Hepatocyte (in vitro differentiated cells): ENCODE measurements around the gene FOXN3. TPM values are rescaled to one million over a fixed set of nuclear protein-coding genes. Genes with fewer than 3 reads are reported as not detected.

Source experiments
- DNase-seq: peaks from one replicate; pipeline ENCODE4 v3.0.0-alpha.2; 2016; ENCODE audit warnings: low spot score
- H2AFZ ChIP-seq: fragments of 200-600 bp; sonication (generic); 2 replicates; pipeline ENCODE4 v1.6.0; 2016; ENCODE audit warnings: antibody characterized with exemption, mild to moderate bottlenecking
- H3K27ac ChIP-seq: fragments of 200-600 bp; sonication (generic); 2 replicates; pipeline ENCODE4 v1.5.1; 2016; ENCODE audit warnings: mild to moderate bottlenecking
- H3K27me3 ChIP-seq: fragments of 200-600 bp; sonication (generic); 2 replicates; pipeline ENCODE4 v1.6.1; 2016
- H3K36me3 ChIP-seq: fragments of 200-600 bp; sonication (generic); replicated peaks from 2 replicates; pipeline ENCODE4 v1.5.1; 2016; ENCODE audit warnings: low read depth; ENCODE audit not compliant: insufficient read depth
- H3K4me1 ChIP-seq: fragments of 200-600 bp; sonication (generic); 2 replicates; pipeline ENCODE4 v1.5.1; 2016; ENCODE audit warnings: mild to moderate bottlenecking, moderate library complexity; ENCODE audit not compliant: insufficient read depth
- H3K4me2 ChIP-seq: fragments of 200-600 bp; sonication (generic); 2 replicates; pipeline ENCODE4 v1.6.0; 2016
- H3K4me3 ChIP-seq: fragments of 200-600 bp; sonication (generic); 2 replicates; pipeline ENCODE4 v1.5.1; 2016; ENCODE audit warnings: mild to moderate bottlenecking
- H3K79me2 ChIP-seq: fragments of 200-600 bp; sonication (generic); 2 replicates; pipeline ENCODE4 v1.6.0; 2017; ENCODE audit warnings: mild to moderate bottlenecking
- H3K9me2 ChIP-seq: fragments of 200-600 bp; sonication (generic); replicated peaks from 2 replicates; pipeline ENCODE4 v1.6.0; 2017; ENCODE audit warnings: mild to moderate bottlenecking; ENCODE audit not compliant: insufficient read depth
- H3K9me3 ChIP-seq: fragments of 200-600 bp; sonication (generic); 2 replicates; pipeline ENCODE4 v1.5.1; 2016; ENCODE audit warnings: low read depth, mild to moderate bottlenecking
- H4K20me1 ChIP-seq: fragments of 200-600 bp; sonication (generic); 2 replicates; pipeline ENCODE4 v1.6.0; 2016; ENCODE audit warnings: mild to moderate bottlenecking; ENCODE audit not compliant: insufficient read depth, poor library complexity, severe bottlenecking
- EZH2 ChIP-seq: fragments of 200-600 bp; sonication (generic); IDR thresholded peaks from 2 replicates; pipeline ENCODE4 v1.6.1; 2016; ENCODE audit warnings: antibody characterized with exemption, mild to moderate bottlenecking, borderline replicate concordance
- EZH2phosphoT487 ChIP-seq: fragments of 200-600 bp; sonication (generic); IDR thresholded peaks from one replicate; pipeline ENCODE4 v1.6.1; 2018; ENCODE audit warnings: antibody characterized with exemption, mild to moderate bottlenecking, low read depth, moderate library complexity; ENCODE audit not compliant: unreplicated experiment, severe bottlenecking
- WGBS: methylation state at CpG from one replicate; pipeline ENCODE4 v1.1.6; 2016; ENCODE audit warnings: low lambda C conversion rate; ENCODE audit errors: missing lambda C conversion rate; 5-methylcytosine and 5-hydroxymethylcytosine counted together
- polyA plus RNA-seq: library from polyadenylated mRNA; unstranded; fragments of >200 nt; fragmentation: Nextera tagmentation; extraction: Ambion mirVana; gene quantifications from 2 replicates; pipeline ENCODE4 v1.2.1, GENCODE V29; 2016
- total RNA-seq: library from RNA; depleted of rRNA; stranded (reverse); fragments of >200 nt; gene quantifications from 2 replicates; pipeline ENCODE4 v1.2.3, GENCODE V29; 2014
- TF ChIP-seq, protein P1 (sequence below): fragments of 200-600 bp; sonication (generic); IDR thresholded peaks from 2 replicates; pipeline ENCODE4 v1.5.1; 2016; ENCODE audit warnings: antibody characterized with exemption, mild to moderate bottlenecking; ENCODE audit not compliant: poor library complexity

The FOXN3 gene
- total and polyA plus RNA-seq, 2 experiments from 2014 or later, result 42.2 to 47.6 TPM

DNA sequence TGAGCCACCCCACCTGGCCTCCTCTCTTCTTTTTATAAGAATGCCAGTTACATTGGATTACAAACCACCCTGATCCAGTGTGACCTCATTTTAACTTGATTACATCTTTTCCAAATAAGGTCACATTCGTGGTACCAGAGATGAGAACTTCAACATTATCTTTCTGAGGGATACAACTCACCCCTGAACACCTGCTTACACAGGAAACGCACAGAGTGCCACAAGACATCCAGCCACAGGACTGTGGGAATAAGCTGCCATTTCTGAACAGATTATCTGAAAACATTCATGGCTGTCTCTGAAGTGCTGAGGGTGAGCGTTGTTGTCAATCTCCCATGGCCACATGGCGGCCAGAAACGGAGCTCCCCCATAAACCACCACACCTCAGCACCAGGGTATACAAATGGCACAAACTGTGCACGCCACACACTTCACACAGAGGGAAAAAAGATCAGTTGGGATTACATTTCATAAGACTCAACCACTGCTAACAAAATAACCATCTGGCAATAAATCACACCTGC is 23.7 kb downstream of the FOXN3 start:
- WGBS, result 90% methylated on average over 6 of the region's 6 CpGs
- Histone ChIP-seq H4K20me1 (peaks cover 63% of the 10 kb centered on the region), H3K4me1 (no peaks in the 10 kb centered on the region), H2AFZ (no peak overlapping the region), H3K27ac (no peak overlapping the region), H3K79me2 (peaks cover 98% of the 10 kb centered on the region), H3K4me3 (no peak overlapping the region), H3K4me2 (no peak overlapping the region), H3K9me3 (no peaks in the 10 kb centered on the region), H3K27me3 (no peaks in the 10 kb centered on the region), H3K36me3 (no peaks in the 10 kb centered on the region), H3K9me2 (no peaks in the 10 kb centered on the region)
- TF ChIP-seq EZH2 (no peak), EZH2phosphoT487 (no peak)
- TF ChIP-seq, protein P1, sequence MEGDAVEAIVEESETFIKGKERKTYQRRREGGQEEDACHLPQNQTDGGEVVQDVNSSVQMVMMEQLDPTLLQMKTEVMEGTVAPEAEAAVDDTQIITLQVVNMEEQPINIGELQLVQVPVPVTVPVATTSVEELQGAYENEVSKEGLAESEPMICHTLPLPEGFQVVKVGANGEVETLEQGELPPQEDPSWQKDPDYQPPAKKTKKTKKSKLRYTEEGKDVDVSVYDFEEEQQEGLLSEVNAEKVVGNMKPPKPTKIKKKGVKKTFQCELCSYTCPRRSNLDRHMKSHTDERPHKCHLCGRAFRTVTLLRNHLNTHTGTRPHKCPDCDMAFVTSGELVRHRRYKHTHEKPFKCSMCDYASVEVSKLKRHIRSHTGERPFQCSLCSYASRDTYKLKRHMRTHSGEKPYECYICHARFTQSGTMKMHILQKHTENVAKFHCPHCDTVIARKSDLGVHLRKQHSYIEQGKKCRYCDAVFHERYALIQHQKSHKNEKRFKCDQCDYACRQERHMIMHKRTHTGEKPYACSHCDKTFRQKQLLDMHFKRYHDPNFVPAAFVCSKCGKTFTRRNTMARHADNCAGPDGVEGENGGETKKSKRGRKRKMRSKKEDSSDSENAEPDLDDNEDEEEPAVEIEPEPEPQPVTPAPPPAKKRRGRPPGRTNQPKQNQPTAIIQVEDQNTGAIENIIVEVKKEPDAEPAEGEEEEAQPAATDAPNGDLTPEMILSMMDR, result no peak
- DNase-seq, result no peak

DNA sequence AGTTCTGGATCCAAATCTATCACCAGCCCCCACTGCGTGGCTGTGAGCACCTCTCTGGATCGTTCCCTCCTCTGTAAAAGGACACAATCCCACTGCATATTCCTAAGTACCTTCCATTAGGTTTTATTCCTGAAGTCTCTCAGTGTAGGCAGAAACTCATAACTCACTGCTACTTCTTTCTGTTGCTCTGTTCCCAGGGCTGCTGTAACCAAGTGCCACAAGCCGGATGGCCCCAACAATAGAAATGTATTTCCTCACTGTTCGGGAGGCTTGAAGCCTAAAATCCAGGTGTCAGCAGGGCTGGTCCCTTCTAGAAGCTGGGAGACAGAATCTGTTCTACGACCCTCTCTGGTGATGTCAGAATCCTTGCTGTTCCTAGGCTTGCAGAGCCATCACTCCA is 24.9 kb downstream of the FOXN3 start:
- Histone ChIP-seq H3K27me3 (no peaks in the 10 kb centered on the region), H3K4me1 (no peaks in the 10 kb centered on the region), H3K36me3 (no peaks in the 10 kb centered on the region), H3K9me3 (no peaks in the 10 kb centered on the region), H3K4me2 (no peak overlapping the region), H3K79me2 (peaks cover 98% of the 10 kb centered on the region), H2AFZ (no peak overlapping the region), H4K20me1 (peaks cover 58% of the 10 kb centered on the region), H3K4me3 (no peak overlapping the region), H3K27ac (no peak overlapping the region), H3K9me2 (no peaks in the 10 kb centered on the region)
- no peak for DNase-seq
- 77% methylated on average over 5 of the region's 5 CpGs for WGBS
- TF ChIP-seq EZH2 (no peak), EZH2phosphoT487 (no peak)

DNA sequence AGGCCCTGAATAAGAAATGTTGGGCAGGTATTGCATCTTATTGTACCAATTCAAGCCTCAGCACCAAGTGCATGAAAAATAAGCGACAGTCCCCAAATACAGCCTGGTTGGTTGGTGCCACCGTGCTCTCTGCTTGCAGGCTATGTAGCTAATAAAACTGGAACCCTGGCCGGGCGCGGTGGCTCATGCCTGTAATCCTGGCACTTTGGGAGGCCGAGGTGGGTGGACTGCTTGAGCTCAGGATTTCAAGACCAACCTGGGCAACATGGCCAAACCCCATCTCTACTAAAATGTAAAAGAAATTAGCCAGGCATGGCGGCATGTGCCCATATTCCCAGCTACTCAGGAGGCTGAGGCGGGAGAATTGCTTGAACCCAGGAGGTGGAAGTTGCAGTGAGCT is 25.5 kb downstream of the FOXN3 start:
- H3K9me2 ChIP-seq, result no peaks in the 10 kb centered on the region
- no peak overlapping the region for H3K27ac ChIP-seq
- peaks cover 52% of the 10 kb centered on the region for H4K20me1 ChIP-seq
- no peaks in the 10 kb centered on the region for H3K27me3 ChIP-seq
- H3K4me1 ChIP-seq, result no peaks in the 10 kb centered on the region
- H3K36me3 ChIP-seq, result no peaks in the 10 kb centered on the region
- WGBS, result 91% methylated on average over 7 of the region's 8 CpGs
- H3K9me3 ChIP-seq, result no peaks in the 10 kb centered on the region
- TF ChIP-seq EZH2phosphoT487 (no peak), EZH2 (no peak)
- TF ChIP-seq, protein P1, result no peak
- no peak overlapping the region for H2AFZ ChIP-seq
- peaks cover 98% of the 10 kb centered on the region for H3K79me2 ChIP-seq
- H3K4me2 ChIP-seq, result no peak overlapping the region
- no peak overlapping the region for H3K4me3 ChIP-seq
- no peak for DNase-seq

DNA sequence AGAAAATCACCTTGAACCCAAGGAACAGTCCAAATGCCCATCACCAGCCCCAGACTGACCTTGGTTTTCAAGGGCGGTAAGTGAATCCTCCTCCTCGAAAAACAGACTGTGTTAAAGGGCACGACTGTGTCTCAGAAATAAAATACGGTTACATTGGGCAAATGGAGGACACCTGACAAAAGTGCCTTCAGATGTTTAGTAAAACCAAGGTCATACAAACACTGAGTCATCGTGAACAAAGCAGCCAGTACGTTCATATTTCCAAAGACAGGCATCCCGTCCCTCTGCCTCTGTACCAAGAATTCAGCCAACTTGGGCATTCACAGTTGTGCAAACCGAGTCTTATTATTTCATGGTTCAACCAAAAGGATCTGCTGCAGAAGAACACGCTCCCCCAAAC is 25.9 kb downstream of the FOXN3 start:
- no peaks in the 10 kb centered on the region for H3K27me3 ChIP-seq
- no peak for DNase-seq
- no peak overlapping the region for H3K4me3 ChIP-seq
- no peak overlapping the region for H3K27ac ChIP-seq
- H3K36me3 ChIP-seq, result no peaks in the 10 kb centered on the region
- no peak for TF ChIP-seq EZH2
- H3K79me2 ChIP-seq, result peaks cover 97% of the 10 kb centered on the region
- 81% methylated on average over 9 of the region's 9 CpGs for WGBS
- peaks cover 49% of the 10 kb centered on the region for H4K20me1 ChIP-seq
- H3K4me2 ChIP-seq, result no peak overlapping the region
- H2AFZ ChIP-seq, result no peak overlapping the region
- H3K9me2 ChIP-seq, result no peaks in the 10 kb centered on the region
- H3K9me3 ChIP-seq, result no peaks in the 10 kb centered on the region
- no peaks in the 10 kb centered on the region for H3K4me1 ChIP-seq
